ENCODE results near the gene CDH13.

DNA sequence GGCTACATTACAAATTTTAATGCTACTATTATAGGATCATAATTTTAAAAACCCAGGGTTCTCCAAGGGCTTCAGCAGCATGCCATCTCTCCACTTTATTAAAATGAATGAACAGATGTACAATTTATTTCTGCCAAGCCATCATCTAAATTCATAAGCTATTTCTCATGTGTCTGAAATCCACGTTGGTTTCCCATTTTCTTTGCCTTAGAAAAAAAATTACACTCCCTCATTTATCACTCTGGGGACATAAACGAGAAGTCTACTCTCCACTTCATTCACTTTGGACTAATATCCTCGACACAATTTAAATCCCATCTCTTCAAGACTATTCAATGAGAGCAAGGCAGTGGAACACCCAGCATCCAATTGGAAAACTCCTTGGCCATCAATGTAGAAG is 1002.7 kb downstream of the CDH13 start:
- TF ChIP-seq POLR2AphosphoS5 (IDR thresholded peaks at IDR 0.05) (no peak), MXI1 (conservative IDR thresholded peaks at IDR 0.05; ENCODE audit: poor library complexity, severe bottlenecking) (no peak)
- TF ChIP-seq, protein P1, sequence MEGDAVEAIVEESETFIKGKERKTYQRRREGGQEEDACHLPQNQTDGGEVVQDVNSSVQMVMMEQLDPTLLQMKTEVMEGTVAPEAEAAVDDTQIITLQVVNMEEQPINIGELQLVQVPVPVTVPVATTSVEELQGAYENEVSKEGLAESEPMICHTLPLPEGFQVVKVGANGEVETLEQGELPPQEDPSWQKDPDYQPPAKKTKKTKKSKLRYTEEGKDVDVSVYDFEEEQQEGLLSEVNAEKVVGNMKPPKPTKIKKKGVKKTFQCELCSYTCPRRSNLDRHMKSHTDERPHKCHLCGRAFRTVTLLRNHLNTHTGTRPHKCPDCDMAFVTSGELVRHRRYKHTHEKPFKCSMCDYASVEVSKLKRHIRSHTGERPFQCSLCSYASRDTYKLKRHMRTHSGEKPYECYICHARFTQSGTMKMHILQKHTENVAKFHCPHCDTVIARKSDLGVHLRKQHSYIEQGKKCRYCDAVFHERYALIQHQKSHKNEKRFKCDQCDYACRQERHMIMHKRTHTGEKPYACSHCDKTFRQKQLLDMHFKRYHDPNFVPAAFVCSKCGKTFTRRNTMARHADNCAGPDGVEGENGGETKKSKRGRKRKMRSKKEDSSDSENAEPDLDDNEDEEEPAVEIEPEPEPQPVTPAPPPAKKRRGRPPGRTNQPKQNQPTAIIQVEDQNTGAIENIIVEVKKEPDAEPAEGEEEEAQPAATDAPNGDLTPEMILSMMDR (IDR thresholded peaks at IDR 0.05; ENCODE audit: poor library complexity, severe bottlenecking) = no peak

All from neural cell (in vitro differentiated cells).